Measurements from ENCODE around the gene ITPR3.
"Not testable (repeated sequence)": the region's sequence is repeated elsewhere in the genome, so short reads cannot be mapped to it uniquely, and the experiment has no call there.

The ITPR3 gene

DNA sequence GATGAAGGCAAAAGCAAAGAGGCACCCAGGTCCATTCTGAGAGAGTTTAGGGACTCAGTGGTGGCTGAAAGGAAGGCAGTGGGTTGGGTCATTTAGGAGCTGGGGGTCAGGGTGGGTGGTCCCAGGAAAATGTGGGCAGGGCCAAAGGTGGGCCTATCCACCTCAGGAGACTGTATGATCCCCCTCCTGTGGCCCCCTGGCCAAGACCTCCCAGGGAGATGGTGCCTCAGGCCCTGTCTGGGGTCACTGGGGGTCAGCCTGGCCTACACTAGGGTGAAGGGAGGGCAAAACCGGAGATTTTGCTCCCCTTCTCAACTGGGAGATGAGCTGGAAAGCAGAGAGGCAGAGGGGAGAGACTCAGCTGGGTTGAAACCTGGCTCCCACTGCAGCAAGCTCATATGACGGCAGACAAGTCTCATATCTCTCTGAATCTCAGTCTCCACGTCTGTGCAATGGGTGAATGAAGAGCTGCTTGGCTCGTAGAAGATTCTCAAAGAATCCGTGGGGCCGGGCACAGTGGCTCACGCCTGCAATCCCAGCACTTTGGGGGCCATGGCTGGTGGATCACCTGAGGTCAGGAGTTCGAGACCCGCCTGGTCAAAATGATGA lies 29.6 kb upstream of the ITPR3 start:
- no peak for DNase-seq (ENCODE audit: low spot score)

DNA sequence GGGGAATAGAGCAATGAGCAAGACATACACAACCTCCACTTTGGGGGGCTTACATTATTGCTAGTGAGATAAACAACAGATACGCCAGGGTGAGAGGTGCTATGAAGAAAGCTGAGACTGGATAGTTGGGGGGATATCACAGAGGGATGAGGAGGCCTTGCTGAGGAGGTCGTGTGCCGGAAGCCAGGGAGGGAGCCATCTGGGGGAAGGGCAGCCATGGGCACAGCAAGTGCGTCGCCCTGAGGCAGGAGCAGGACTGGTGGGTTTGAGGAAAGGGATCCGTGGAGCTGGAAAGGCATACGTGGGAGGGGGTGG lies 28.9 kb upstream of the ITPR3 start:
- DNase-seq (ENCODE audit: low spot score) = no peak

- DNase-seq (ENCODE audit: low spot score) = no peak
Observed at GRCh38 chr6:33592595-33593413, 28.3 kb upstream of the ITPR3 start.

DNA sequence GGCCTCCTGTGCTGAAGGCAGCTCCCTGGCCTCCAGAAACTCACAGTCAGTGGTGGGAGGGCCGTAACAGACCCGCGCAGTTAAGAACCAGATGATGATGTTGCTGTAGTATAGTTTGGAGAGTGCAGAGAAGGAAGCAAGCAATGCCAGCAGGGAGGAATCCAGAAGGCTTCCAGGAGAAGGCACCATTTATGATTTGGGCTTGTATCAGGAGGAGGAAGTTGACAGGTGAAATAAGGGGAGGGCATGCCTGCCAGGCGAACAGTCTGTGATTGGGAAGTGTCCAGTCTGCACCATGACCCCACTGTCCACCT lies 27.8 kb upstream of the ITPR3 start:
- DNase-seq (ENCODE audit: low spot score) = no peak

DNA sequence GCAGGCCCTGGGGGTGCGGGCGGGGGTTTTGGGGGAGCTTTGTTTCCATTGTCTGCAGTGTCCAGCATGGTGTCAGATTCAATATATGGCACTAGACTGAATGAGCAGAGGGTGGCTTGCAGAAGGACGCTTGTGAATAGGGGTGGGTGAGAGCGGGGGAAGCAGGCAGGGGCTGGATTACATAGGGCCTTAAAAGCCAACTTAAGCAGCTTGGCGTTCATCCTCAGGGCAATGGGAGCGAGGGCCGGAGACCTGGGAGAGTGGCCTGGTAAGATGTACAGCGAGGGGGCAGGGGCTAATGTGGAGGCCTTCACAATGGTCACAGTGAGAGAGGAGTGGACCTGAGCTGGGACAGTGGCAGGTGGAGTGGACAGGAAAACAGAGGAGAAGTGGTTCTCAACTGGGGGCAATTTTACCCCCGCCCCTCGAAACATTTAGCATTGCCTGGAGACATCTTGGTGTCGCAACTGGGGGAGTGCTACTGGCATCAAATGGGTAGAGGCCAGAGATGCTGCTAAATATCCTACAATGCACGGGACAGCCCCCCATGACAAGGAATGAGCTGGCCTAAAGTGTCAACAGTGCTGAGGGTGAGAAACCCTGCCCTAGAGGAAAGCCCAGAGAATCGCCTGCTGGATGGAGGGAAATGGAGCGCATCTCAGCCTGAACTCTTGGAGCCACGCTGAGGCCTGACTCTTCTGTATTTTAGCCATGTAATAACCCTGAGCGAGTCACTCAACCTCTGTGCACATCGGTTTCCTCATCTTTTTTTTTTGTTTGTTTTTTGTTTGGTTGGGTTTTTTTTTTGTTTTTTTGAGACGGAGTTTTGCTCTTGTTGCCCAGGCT lies 25.9 kb upstream of the ITPR3 start:
- no peak for DNase-seq (ENCODE audit: low spot score)

GRCh38 chr6:33596894-33597293 lies 24.2 kb upstream of the ITPR3 start:
- not testable (repeated sequence) for DNase-seq (ENCODE audit: low spot score)

DNA sequence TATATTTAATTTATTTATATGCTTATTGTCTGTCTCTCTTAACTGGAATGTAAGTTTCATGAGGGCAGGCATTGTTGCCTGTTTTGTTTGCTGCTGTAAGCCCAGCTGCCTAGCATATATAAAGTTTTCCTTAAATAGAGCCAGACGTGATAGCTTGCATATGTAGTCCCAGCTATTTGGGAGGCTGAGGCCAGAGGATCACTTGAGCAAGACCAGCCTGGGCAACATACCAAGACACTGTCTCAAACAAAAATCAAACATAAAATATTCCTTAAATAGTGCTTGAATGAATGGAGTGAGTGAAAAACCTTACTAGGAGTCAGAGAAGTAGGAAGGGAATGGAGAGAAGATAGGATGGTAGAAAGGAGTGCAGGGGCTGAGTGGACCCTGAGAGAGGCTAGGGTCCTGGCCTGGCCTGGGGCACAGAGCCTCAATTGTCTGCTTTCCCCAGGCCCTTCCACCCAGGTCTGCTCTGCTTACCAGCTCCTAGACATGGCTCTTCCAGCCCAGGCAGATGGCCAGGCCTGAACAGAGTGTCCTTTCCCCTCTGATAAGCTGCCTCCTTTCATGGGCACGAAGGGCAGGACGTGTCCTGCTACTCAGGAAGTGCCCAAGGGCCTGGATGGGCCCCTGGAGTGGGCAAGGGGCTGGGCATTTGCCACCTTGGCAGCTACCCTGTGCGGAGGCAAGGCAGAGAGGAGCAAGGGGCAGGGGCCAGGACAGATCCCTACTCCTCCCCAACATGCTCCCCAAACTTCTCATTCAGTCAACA lies 23.4 kb upstream of the ITPR3 start:
- no peak for DNase-seq (ENCODE audit: low spot score)

GRCh38 chr6:33599413-33599938 lies 21.6 kb upstream of the ITPR3 start:
- DNase-seq (ENCODE audit: low spot score) = no peak

- no peak for DNase-seq (ENCODE audit: low spot score)
Observed at GRCh38 chr6:33600761-33601160, 20.4 kb upstream of the ITPR3 start.

GRCh38 chr6:33602180-33602579 lies 18.9 kb upstream of the ITPR3 start:
- DNase-seq (ENCODE audit: low spot score) = no peak

- DNase-seq (ENCODE audit: low spot score) = no peak
Observed at GRCh38 chr6:33604941-33605854, 15.9 kb upstream of the ITPR3 start.

GRCh38 chr6:33606642-33607041 lies 14.5 kb upstream of the ITPR3 start:
- no peak for DNase-seq (ENCODE audit: low spot score)

DNA sequence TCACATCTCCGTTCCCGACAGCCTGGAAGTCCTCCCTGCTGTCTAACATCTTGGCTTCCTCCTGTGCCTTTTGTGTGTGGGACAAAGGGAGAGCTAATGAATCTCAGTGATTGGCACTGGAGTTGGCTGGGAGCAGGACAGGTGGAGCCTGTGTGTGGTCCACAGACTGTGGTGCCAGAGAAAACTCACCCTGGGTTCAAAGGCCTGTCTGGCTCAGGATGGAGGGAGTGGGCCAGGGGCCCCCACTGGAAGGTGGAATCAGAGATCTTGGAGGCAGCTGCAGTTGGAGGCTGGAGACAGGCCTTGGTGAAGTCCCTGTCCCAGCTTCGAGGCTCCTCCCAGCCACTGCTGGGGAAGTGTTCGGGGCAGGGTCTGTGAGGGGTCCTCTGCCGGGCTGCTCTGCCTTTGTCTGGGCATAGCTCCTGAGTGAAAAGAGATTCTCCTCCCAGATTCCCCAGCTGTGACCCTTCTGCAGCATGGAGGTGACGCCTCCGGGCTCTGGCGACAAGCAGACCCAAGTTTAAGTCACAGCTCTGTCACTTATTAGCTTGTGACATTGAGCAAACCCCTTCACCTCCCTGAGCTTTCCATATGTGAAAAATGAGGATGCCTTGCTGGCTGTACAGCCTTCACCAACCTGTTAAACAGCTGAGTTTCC lies 13.9 kb upstream of the ITPR3 start:
- no peak for DNase-seq (ENCODE audit: low spot score)

DNA sequence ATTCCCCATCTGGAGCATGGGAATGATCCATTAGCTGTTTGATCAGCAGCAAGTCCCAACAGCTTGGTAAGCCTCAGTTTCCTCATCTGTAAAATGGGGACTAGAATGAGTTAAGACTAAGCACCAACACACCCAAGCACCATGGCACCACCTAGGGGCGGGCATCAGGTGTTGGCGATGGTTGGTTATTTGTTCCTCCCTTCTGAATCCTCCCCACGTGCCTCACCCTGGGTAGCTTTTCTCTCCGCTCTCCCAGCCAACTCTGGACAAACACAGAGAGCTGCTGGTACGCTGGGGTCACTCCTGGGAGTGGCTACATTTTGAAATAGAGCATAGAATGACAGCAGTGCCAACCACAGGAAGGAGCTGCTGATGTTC lies 13.3 kb upstream of the ITPR3 start:
- no peak for DNase-seq (ENCODE audit: low spot score)

- DNase-seq (ENCODE audit: low spot score) = no peak
Observed at GRCh38 chr6:33609019-33609418, 12.1 kb upstream of the ITPR3 start.

DNA sequence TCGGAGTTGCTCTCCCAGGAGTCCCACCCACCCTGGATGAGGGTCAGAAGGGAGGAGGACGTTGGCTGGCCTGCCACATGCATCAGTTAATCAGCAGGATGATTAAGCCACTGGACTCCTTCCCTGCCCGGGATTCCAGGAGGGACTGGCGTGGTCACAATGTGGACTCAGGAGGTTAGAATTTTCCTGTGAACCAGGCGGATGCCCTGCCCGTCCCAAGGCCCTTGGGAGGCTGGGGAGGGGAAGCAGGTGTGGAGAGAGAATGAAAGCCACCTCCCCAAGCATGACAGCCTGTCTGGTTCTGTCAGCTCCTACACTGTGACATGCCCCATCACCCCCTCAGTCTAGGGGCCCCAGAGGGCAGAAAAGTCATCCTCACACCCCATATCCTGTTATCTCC lies 11.6 kb upstream of the ITPR3 start:
- peak; percentile 91 for DNase-seq (ENCODE audit: low spot score)

- DNase-seq (ENCODE audit: low spot score) = no peak
Observed at GRCh38 chr6:33610067-33610466, 11.1 kb upstream of the ITPR3 start.

GRCh38 chr6:33610779-33611732 lies 10.1 kb upstream of the ITPR3 start:
- no peak for DNase-seq (ENCODE audit: low spot score)

DNA sequence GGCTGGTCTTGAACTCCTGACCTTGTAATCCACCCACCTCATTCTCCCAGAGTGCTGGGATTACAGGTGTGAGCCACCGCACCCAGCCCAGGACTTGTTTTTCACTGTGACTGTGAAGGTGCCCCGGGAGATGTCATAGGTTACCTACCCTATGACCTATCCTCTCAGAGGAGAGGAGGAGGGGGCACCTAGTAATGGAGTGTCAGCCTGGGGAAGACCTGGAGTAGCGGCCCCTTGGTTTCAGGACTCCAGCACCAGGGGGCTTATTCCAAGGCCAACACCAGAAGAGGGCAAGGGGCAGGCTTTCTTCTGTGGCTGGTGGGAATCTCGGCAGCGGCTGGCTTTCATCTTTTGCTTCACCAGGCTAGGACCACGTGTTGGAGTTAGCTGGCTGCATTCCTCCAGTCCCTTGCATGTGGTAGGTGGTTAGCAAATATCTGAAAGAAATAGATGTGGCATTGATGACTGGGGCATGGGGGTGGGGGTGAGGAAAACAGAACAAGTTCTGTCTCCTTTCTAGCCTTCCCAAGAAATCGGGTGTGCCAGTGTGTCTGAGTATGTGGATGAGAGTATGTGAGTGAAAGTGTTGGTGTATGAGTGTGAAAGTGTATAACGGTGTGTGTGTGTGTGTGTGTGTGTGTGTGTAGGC lies 7.9 kb upstream of the ITPR3 start:
- peak; percentile 67 for DNase-seq (ENCODE audit: low spot score)
